Calu3 (cell line): ENCODE data around the gene SLC8A1. TPM values are rescaled to one million over a fixed set of nuclear protein-coding genes. Genes with fewer than 3 reads are reported as not detected.

Experiments used
- BruUV-seq: library from RNA; stranded (reverse); fragments of 400-500 nt; replicated peaks from 2 replicates; lab custom pipeline; 2021; lab: Mats Ljungman, UMichigan
- CTCF ChIA-PET: fragments of 300-600 bp; sonication (Branson Sonifier 250); formaldehyde crosslinking; loops from one replicate; lab custom pipeline; 2022; ENCODE audit warnings: antibody characterized with exemption; lab: Charles Lee
- DNase-seq: peaks from one replicate; pipeline ENCODE4 v3.0.0; 2022
- H3K27ac Mint-ChIP-seq: one replicate; pipeline ENCODE4 v1.8.0; 2022; ENCODE audit warnings: mixed read lengths; ENCODE audit not compliant: unreplicated experiment
- H3K27me3 Mint-ChIP-seq: one replicate; pipeline ENCODE4 v1.8.0; 2022; ENCODE audit warnings: mixed read lengths; ENCODE audit not compliant: unreplicated experiment
- H3K36me3 Mint-ChIP-seq: one replicate; pipeline ENCODE4 v1.8.0; 2022; ENCODE audit warnings: mild to moderate bottlenecking, moderate library complexity, mixed read lengths; ENCODE audit not compliant: insufficient read depth, unreplicated experiment
- H3K4me1 Mint-ChIP-seq: one replicate; pipeline ENCODE4 v1.8.0; 2022; ENCODE audit warnings: mild to moderate bottlenecking, low read depth, mixed read lengths; ENCODE audit not compliant: unreplicated experiment
- H3K4me3 Mint-ChIP-seq: one replicate; pipeline ENCODE4 v1.8.0; 2022; ENCODE audit warnings: mild to moderate bottlenecking, low read depth, moderate library complexity, mixed read lengths; ENCODE audit not compliant: unreplicated experiment
- H3K9me3 Mint-ChIP-seq: one replicate; pipeline ENCODE4 v1.8.0; 2022; ENCODE audit warnings: low read depth, mixed read lengths; ENCODE audit not compliant: unreplicated experiment
- CTCF ChIP-seq: fragments of 200-600 bp; IDR thresholded peaks from one replicate; pipeline ENCODE4 v1.8.0; 2022; ENCODE audit warnings: antibody characterized with exemption; ENCODE audit not compliant: unreplicated experiment
- intact Hi-C: fragments of 100-400 bp; cut with micrococcal nuclease; formaldehyde crosslinking; loops from one replicate; pipeline ENCODE4 v1.10.0; 2022; ENCODE audit not compliant: unreplicated experiment
- total RNA-seq: library from RNA; stranded (reverse); gene quantifications from 2 replicates; pipeline ENCODE4 v1.2.3, GENCODE V29; 2022

SLC8A1 gene
- total RNA-seq, 1 experiment from 2014 or later: 0.05 TPM

- CTCF ChIA-PET: no interaction called here
- intact Hi-C loops: no loop called here
- Mint-ChIP-seq H3K27ac (no peak overlapping the region), H3K4me3 (no peak overlapping the region), H3K4me1 (no peaks in the 10 kb centered on the region), H3K27me3 (no peaks in the 10 kb centered on the region), H3K36me3 (no peaks in the 10 kb centered on the region), H3K9me3 (no peaks in the 10 kb centered on the region)
- DNase-seq: no peak
- TF ChIP-seq CTCF: no peak
- BruUV-seq: no TSS peak
These were observed 324.7 kb downstream of the SLC8A1 start for GRCh38 chr2:40127146-40127545.

GRCh38 chr2:40126006-40126405 lies 325.9 kb downstream of the SLC8A1 start:
- Mint-ChIP-seq H3K36me3 (no peaks in the 10 kb centered on the region), H3K4me1 (no peaks in the 10 kb centered on the region), H3K4me3 (no peak overlapping the region), H3K9me3 (no peaks in the 10 kb centered on the region), H3K27ac (no peak overlapping the region), H3K27me3 (no peaks in the 10 kb centered on the region)
- CTCF ChIA-PET: no interaction called here
- TF ChIP-seq CTCF: no peak
- DNase-seq: no peak
- intact Hi-C loops: no loop called here
- BruUV-seq: no TSS peak

- Mint-ChIP-seq H3K4me1 (no peaks in the 10 kb centered on the region), H3K36me3 (no peaks in the 10 kb centered on the region), H3K27me3 (no peaks in the 10 kb centered on the region), H3K4me3 (no peak overlapping the region), H3K9me3 (no peaks in the 10 kb centered on the region), H3K27ac (no peak overlapping the region)
- no peak for TF ChIP-seq CTCF
- no peak for DNase-seq
- intact Hi-C loops: no loop called here
- CTCF ChIA-PET: no interaction called here
- BruUV-seq: no TSS peak
These were observed 328.1 kb downstream of the SLC8A1 start for GRCh38 chr2:40123746-40124145.

- intact Hi-C loops: no loop called here
- H3K4me3 Mint-ChIP-seq: no peak overlapping the region
- H3K27me3 Mint-ChIP-seq: no peaks in the 10 kb centered on the region
- no peaks in the 10 kb centered on the region for H3K36me3 Mint-ChIP-seq
- H3K4me1 Mint-ChIP-seq: no peaks in the 10 kb centered on the region
- DNase-seq: no peak
- CTCF ChIA-PET: interaction anchor here (0.5 kb wide), 1 partner anchor 26 kb away, joined by 5 read pairs; no protein-coding TSS in a partner anchor
- no peaks in the 10 kb centered on the region for H3K9me3 Mint-ChIP-seq
- no TSS peak for BruUV-seq
- H3K27ac Mint-ChIP-seq: no peak overlapping the region
- TF ChIP-seq CTCF: no peak
These were observed 328.6 kb downstream of the SLC8A1 start for GRCh38 chr2:40123326-40123725.
